ENCODE results near the gene CRAMP1. TPM values are rescaled to one million over a fixed set of nuclear protein-coding genes. Genes with fewer than 3 reads are reported as not detected.
"Not testable (repeated sequence)": the region's sequence is repeated elsewhere in the genome, so short reads cannot be mapped to it uniquely, and the experiment has no call there.

Gene CRAMP1
- total and polyA plus RNA-seq, 11 donors, result 6.2 to 16.9 (median 10.6) TPM

GRCh38 chr16:1713331-1713730, 101.2 kb downstream of the CRAMP1 start:
- no peak for DNase-seq
- no peak for ATAC-seq
- H3K27ac ChIP-seq, result peak overlapping the region in 2 of 12 donors; percentile 3 to 37
- H3K36me3 ChIP-seq, result peaks cover 0 to 5% (median 0%) of the 10 kb centered on the region in 9 donors
- TF ChIP-seq POLR2A (IDR thresholded peaks at IDR 0.05) (no peak), CTCF (IDR thresholded peaks at IDR 0.05) (no peak)
- intact Hi-C loops (cut with DNase I), result no loop called here
- H3K4me1 ChIP-seq, result peaks cover 0 to 48% (median 31%) of the 10 kb centered on the region in 12 donors
- no peaks in the 10 kb centered on the region for H3K27me3 ChIP-seq
- no peaks in the 10 kb centered on the region for H3K9me3 ChIP-seq
- H3K4me3 ChIP-seq, result no peak overlapping the region
- WGBS, 4 donors, result 71 to 77% (median 76%) methylated on average over 7 of the region's 7 CpGs

GRCh38 chr16:1713933-1714332, 101.8 kb downstream of the CRAMP1 start:
- H3K4me1 ChIP-seq, result peaks cover 0 to 45% (median 29%) of the 10 kb centered on the region in 12 donors
- 78 to 90% (median 87%) methylated on average over 14 of the region's 14 CpGs for WGBS, 4 donors
- no peaks in the 10 kb centered on the region for H3K27me3 ChIP-seq
- ATAC-seq, result no peak
- TF ChIP-seq CTCF (IDR thresholded peaks at IDR 0.05) (no peak), POLR2A (IDR thresholded peaks at IDR 0.05) (no peak)
- H3K9me3 ChIP-seq, result no peaks in the 10 kb centered on the region
- peaks cover 0 to 5% (median 0%) of the 10 kb centered on the region in 9 donors for H3K36me3 ChIP-seq
- DNase-seq, result no peak
- intact Hi-C loops (cut with DNase I), result no loop called here
- H3K27ac ChIP-seq, result no peak overlapping the region
- no peak overlapping the region for H3K4me3 ChIP-seq

- no peak for ATAC-seq
- H3K27me3 ChIP-seq, result no peaks in the 10 kb centered on the region
- H3K9me3 ChIP-seq, result no peaks in the 10 kb centered on the region
- H3K4me3 ChIP-seq, result no peak overlapping the region
- peaks cover 0 to 5% (median 0%) of the 10 kb centered on the region in 9 donors for H3K36me3 ChIP-seq
- H3K4me1 ChIP-seq, result peaks cover 0 to 39% (median 27%) of the 10 kb centered on the region in 12 donors
- peak in 1 of 5 donors; percentile 0 for DNase-seq
- WGBS, 4 donors, result 83 to 92% (median 89%) methylated on average over 12 of the region's 12 CpGs
- no peak for TF ChIP-seq CTCF (IDR thresholded peaks at IDR 0.05)
- no peak for TF ChIP-seq POLR2A (IDR thresholded peaks at IDR 0.05)
- no peak overlapping the region for H3K27ac ChIP-seq
- intact Hi-C loops (cut with DNase I), result no loop called here
Observed at GRCh38 chr16:1715220-1715619, 103.1 kb downstream of the CRAMP1 start.

GRCh38 chr16:1718236-1718635, 106.1 kb downstream of the CRAMP1 start:
- H3K27me3 ChIP-seq; H3K27ac ChIP-seq; H3K36me3 ChIP-seq; intact Hi-C loops (cut with DNase I); ATAC-seq; H3K4me3 ChIP-seq; H3K9me3 ChIP-seq; DNase-seq: not testable (repeated sequence)
- peaks cover 0 to 54% (median 30%) of the 10 kb centered on the region in 12 donors for H3K4me1 ChIP-seq
- 69 to 84% (median 75%) methylated on average over 10 of the region's 10 CpGs for WGBS, 4 donors

- H3K27me3 ChIP-seq; intact Hi-C loops (cut with DNase I); DNase-seq; H3K4me3 ChIP-seq; ATAC-seq; H3K9me3 ChIP-seq: not testable (repeated sequence)
- H3K4me1 ChIP-seq, result peaks cover 0 to 59% (median 28%) of the 10 kb centered on the region in 12 donors
- 90 to 93% (median 91%) methylated on average over 12 of the region's 12 CpGs for WGBS, 4 donors
- peaks cover 0 to 12% (median 4%) of the 10 kb centered on the region in 9 donors for H3K36me3 ChIP-seq
- H3K27ac ChIP-seq, result peak overlapping the region in 2 of 12 donors; percentile 38 to 51
Observed at GRCh38 chr16:1719559-1720229, 107.5 kb downstream of the CRAMP1 start.
